HG02884 (cell line): Measurements from ENCODE around the gene NHS.

Experiments
- ATAC-seq: cut with Tn5 transposase; IDR thresholded peaks from one replicate; pipeline ENCODE4 v1.9.1; 2021; ENCODE audit warnings: mild to moderate bottlenecking, moderate library complexity; ENCODE audit not compliant: unreplicated experiment

Gene NHS

DNA sequence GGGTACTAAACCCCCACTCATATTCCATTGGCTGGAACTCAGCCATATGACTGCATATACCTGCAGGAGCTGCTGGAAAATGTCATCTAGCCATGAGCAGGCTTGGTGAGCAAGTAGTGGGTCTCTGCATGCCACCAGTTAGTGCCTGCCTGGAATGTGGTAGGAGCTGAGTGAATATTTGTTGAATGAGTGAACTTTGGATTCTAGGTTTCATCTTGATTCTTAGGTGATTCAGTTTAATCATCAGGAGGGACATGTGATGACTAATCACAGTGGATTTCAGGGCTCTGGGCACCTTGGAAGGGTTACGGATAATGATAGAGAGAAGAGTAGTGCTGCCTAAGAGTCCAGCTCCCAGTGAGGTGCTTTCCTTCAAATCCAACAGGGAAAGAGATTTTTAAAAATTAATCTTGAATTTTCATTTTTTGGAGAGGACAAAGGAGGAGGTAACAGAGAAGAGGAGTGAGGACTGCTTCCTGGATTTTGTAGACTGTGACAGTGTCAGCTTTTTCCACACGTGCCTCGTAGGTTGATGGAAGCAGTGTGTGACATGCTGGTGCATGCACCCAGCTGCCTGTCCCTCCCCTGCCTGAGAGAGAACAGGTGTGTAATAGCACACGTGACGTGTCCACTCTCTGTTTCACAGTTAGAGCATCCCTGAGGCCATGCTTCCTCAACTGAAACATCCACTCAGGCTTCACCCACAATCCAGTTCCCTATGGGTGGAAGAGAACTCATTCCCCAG is 30.4 kb downstream of the NHS start:
- no peak for ATAC-seq

DNA sequence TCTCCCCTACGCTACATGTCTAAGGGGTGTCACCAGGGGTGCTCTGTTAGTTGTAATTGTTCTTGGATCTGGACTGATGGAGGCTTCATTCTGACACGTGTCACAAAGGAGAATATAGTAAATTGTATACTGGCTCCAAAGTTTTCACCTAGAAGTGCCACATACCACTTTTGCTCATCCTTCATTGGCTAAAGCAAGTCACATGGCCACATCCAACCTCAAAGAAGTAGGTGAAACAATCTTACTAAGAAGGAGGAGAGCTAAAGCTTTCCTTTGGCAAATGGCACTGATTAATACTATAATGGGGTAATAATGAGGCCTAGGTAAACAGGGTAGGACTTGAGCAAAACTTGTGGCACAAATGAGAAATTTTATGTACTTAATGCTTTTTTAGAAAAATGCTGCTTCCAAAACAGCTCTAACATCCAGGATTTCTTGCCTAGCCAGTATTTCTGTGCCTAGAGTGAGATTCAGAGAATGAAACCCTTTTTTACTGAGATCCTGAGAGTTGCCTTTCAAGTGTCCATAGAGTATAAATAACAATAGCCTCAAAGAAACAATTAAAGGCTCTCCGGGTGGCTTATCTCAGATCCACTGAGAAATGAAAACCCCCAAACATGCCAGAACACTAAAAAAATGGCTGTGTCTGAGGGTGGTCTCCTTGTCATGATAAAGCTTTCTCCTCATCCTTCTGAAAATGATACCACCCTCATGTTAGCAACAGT is 34.7 kb downstream of the NHS start:
- no peak for ATAC-seq

DNA sequence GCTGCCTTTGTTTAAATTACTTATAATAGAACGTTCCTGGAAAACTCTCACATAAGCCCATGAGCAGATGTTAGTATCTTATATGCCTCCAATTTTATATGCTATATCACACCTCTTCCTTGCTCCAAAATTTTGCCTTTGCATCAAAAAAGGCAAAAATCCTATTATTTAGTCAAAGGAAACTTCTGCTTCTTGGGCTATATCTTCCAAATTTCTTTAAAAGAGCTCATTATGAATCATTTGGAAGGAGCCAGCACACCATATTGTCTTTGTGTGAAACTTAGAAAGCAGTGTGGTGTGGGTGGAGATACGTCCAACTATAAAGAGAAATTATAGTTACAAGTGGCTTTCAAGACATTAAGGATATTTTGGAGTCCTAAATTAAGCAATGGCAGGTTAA is 35.7 kb downstream of the NHS start:
- no peak for ATAC-seq

DNA sequence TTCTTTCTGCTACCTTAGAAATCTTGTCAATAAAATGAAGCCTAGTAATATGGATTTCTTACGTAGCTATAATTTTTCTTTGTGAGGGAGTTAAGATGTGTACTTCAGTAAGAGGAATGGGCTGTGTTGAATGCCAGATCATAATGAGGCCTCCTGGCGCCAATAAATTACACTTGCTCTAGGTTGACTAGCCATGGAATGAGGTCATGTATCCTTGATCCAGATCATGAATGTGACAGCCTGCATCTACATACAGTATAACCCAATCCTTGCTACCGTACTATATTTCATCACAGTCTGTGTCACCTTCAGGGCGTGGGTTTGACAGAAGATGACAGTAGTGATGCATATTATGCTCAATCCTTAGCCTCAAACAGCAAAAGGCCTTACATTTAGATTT is 36.2 kb downstream of the NHS start:
- no peak for ATAC-seq

DNA sequence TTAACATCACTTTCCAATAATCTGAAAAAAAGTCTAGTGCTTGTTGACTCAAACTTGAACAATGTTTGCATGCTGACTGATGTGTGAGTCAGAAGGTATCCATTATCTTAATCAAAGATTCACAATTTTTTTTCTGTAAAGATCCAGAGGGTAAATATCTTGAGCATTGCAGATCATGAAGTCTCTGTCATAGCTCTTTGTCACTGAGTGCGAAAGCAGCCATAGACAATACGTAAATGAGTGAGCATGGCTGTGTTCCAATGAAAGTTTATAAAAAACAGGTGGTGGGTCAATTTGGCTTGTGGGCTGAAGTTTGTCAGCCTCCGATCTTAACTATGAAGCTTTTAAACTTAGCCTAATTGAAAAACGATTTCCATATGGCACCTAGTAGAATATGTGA is 37.7 kb downstream of the NHS start:
- no peak for ATAC-seq

DNA sequence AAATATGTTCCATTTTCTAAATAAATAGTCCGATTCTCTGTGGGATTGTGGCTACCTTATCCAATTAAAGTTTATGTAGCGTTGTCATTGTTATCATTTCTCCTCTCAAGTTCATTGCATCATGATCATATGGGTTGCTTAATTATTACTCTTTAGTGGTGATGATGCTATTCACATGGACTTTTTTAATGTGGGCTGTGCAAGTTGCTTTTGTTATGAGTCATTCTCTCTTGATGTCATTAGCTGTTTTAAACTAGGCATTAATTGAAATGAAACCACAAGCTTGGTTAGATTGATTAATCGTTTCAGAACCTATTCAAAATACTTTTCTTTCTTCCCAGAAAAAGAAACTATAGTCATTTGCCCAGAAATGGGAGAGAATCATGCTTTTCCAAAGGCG is 38.2 kb downstream of the NHS start:
- ATAC-seq, result no peak

DNA sequence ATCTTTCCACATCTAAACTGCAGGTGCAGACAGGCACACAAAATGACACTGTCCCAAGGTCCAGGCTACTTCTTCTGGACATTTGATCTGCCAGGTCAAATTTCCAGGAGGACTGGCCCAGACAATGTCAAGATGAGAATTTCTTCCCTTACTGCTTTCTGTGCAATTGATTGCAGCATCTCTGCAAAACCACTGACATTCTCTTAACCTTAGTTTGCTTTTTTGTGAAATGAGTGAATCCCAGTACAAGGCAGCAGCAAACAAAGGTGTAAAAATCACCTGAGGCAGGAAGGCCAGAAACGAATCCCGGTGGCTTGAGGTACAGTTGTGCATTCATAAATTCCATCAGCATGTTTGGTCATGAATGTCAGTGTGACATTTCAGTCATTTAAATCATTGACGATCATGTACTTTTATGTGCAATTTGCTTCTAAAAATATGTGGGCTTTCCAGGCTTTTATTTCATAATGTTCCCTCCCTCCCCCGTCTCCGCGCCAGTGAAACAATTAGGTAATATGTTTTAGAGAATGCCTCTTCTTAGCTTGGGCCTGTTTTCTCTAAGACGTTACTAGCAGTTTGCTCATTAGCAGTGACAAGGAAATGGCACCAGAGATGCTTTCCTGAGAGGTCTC is 39.1 kb downstream of the NHS start:
- ATAC-seq, result no peak

DNA sequence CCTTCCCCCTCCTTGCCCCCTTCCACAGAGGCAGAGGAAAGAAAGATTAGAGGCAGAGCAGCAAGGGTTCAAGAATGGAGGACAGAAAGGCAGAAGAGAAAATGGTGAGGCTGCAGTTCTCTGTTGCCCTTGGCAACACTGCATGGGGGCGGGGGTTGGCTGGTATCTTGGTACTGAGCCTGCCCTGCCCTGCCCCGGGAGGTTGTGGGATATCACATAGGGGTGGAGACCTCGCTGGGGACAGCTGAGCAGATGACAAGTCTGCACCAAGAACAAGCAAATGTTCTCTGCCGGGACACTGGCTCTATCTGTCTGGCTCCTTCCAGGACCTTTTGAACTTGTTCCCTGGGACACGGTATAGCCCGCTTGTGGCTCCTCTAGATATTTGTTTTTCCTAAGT is 39.8 kb downstream of the NHS start:
- ATAC-seq, result no peak

DNA sequence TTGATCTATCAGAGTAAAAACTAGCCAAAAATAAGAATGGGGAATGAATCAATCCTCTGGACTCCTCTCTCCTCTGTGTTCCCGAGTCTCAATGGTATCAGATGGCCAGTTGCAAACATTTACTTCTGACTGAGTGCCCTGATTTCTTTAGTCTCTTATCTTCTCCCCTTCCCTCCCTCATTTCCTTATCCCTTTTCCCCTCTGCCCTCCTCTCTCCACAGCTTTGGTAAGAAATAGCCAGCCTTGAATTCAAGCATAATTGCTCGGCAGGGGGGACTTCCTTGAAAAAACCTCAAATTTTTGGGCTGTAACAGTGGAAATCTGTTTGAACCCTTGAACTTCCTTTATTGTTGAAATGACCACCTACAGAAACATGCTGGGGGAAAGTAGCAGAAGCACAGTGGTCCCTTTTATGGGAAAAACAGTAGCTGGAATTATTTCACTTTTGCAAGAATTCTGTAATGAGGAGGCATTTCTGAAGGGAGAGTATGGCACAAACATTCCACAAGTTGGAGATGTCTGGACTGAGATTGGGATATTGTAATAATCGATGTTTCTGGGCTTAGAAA is 40.3 kb downstream of the NHS start:
- ATAC-seq, result no peak

DNA sequence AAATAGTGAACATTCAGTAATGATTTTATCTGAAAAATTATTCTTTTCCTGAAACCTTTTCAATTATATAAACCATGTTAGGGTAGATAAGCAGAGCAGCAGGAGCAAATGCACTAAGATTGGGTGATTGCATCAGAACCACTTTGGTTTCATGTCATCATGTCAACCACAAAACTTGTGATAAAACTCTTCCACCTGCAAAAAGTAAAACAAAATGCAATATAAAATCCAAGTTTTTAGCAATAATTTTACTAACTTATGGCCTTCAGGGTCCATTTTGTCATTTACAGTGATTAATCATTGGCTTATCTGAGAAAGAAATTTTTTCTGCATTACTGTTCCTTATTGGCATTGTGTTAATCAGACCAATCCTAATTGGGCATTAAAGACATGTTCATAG is 42.4 kb downstream of the NHS start:
- ATAC-seq, result no peak

DNA sequence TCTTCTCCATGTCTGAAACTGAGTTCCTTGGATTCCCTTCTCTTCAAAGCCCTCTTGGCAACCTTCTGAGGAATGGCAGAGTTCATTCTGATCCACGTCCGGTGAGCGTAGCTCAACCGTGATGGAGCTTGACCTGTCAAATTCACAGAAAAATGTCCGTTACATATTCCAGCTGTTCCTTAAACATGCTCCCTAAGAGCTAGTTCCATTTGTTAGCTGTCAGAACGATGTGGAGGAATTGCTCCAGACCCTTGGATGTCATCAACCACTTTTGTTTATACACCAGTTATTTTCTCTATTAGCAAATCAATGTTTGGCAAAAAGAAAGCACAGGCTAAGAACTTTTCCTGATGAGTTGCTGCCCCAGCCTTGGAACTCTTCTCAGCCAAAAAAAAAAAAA is 50.1 kb downstream of the NHS start:
- ATAC-seq, result no peak

DNA sequence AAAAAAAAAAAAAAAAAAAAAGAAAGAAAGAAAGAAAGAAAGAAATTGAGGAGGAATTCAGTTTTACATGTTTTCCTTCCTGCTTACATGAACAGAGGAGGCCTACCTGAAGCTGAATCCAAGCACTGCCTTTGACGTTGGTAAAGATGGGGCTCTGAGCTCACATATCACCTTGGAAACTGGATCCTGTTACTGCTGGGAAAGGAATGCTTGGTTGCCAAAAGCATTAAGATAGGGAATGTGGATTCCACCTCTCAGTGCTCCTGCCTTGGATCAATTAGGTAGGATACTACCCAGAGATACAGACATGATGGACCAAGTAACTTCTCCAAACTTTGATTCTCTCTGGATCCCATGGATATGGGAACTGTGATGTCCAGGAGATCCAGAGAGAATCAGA is 50.6 kb downstream of the NHS start:
- ATAC-seq, result no peak

DNA sequence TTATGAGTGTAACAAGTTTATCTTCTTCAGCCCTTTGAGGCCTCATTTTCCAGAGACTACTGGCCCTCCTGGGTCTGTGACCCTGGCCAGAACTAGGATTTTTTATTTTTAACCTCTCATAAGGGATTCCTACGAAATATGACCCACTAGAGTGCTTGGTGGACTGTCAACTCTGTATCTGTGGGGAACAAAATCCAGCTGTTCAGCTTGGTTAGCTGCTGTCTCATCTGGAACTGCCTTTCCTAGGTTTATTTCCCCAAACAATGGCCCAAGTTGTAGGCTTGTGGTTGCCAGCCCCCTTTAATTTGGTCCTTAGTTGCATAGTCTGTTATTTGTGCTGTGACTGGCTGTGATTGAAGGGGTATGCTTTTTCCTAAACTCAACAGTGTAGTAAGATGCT is 56.2 kb downstream of the NHS start:
- ATAC-seq, result no peak

DNA sequence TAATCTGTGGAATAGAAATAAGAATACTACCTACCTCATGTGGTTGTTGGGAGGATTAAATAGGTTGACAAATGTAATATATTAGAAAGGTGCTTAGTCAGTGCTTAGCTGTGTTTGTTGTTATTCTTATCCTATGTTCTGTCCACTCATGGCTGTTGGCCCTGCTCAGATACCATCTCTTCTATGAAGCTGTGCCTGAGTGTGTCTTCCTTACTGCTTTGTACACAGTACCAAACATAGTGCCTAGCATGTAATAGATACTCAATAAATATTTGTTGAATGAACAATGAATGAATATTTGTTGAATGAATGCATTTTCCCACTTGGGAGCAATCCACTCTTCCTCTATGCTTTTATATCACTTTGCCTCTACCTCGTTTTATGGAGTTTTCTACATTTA is 57.2 kb downstream of the NHS start:
- ATAC-seq, result no peak

DNA sequence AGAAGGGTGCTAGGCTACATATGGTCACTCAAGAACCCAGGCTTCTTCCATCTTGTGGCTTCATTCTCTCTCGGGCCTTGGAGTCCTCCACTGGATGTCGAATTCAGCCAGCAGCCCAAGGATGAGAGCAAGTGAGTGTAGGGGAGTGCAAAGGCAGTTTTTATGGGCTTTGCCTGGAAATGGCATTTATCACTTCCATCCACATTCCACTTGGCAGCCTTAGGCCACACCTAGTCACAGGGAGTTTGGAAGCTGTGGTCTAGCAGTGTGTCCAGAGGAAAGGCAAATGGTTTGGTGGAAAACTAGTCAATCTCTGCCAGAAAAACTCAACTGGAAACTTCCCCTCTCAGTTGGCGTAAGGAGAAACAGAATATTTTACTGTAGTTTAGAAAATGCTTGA is 59.0 kb downstream of the NHS start:
- no peak for ATAC-seq

DNA sequence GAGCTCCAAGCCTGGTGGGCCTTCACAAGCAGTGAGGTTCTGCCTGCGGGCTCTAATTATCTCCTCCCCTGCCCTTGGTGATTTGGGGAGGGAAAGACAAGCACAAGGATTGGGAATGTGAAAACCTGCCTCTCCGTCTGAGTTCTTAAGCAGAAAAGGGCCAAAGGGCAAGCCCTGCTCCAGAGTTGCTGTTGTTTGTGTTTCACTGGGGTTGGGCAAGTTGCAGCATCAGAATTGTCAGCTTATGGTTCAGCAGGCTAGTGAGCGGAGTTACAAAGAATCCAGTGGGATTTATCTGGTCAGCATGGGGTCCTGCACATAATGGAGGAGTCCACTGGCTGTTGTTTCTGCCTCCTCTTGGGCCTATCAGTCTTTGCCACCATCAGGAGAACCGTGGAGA is 60.5 kb downstream of the NHS start:
- ATAC-seq, result no peak

DNA sequence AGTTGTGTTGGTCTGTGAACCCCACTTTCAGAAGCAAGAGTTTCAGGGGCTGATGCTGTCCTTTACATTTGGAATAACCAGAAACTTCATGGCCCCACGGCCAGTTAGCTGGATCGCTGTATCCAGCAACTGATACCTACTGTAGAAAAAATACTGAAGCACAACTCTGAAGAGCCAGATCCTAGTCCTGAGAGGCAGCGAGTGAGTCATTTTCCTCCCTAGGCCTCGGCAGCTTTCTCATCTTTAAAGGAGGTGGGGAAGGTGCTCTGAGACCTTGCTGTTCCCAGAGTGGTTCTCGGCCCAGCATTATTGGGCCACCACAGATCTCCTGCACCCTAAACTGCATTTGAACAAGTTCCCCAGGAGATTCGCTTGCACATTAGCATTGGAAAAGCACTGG is 63.2 kb downstream of the NHS start:
- ATAC-seq, result no peak

DNA sequence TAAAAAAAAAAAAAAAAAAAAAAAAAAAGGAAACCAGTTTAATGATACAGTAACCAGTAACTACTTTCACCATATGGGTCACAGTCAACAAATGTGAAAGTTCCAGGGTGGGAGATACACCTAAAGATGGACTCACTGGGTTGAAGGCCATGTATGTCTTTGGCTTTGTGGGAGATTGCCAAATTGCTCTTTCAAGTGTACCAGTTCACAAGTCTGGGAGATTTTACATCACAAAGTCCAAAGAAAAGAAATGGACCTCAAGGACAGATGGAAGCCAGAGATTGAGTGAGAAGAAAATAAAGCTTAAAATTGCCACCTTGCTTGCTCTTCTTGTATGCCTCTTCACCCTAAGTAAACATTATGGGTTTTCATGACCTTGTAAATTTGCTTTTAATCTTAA is 65.3 kb downstream of the NHS start:
- ATAC-seq, result no peak

DNA sequence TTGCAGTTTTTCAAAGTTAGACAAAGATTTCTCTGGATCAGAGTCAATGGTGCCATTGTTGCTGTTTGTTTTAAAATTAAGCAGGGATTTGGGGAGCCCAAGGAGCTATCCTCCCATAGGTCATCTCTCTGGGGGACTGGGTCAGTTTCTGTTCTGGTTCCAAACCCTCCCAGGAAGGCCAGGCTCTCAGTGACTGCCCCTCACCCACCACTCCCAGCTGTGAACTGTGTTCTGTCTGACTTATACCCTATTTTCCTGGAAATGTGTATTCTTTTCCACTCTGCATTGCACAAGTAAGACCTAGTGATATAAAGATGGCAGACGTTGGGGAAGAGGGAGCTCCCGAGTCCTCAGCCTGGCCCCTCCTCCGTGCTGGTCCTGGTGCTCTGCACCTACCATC is 65.8 kb downstream of the NHS start:
- no peak for ATAC-seq

DNA sequence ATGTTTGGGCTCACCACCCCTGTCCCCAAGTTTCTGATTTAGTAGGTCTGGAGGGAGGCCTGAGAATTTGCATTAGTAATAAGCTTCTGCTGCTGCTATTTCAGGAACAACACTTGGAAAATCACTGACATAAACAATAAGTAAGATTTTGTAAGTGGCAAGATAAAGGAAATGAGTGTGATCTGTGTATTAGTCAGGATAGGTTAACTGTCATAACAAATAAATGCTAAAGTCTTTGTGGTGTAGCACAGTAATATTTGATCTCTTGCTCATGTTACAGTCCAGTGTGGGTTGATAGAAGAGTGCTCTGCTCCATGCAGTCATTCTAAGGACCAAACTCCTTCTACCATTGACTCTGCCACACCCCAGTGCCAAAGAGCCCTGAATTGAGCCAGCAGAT is 67.0 kb downstream of the NHS start:
- no peak for ATAC-seq

DNA sequence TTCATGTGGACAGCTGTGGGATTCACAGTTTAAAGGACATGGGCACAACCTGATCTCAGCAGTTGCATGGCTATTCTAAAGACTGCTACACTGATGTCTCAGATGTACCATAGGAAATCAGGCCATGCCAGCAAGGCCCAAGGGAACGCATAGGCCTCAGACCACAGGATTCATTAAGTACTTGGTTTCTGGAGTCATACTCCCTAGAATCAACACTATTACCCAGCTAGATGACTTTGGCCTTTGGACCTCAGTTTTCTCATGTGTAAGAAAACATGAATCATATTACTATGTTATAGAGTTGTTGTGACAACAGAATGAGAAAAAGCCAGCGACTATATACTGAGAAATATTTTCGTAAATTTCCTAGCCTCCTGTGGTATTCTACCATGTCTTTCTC is 67.9 kb downstream of the NHS start:
- no peak for ATAC-seq

DNA sequence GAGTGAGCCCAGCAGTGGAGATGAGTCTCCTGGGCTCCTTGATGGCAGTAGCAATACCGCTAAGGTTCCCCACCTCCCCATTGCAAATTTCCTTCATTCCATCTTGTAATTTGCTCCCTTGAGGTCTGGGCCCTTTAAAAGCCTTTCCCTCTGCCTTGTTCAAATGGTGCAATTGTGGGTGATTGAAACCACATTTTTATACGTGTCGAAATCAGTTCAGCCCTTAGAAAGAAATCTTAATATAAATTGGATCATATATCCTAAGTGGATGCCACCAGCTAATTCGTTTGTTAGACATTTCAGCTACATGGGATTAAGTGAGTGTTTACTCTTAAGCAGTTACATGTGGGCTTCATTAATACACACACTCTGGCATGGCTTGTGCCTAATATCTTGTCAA is 68.6 kb downstream of the NHS start:
- ATAC-seq, result no peak
